NCI-H524 (cell line): ENCODE measurements around the gene GSTK1.

ENCODE experiments used
- DNase-seq, 2 experiments: peaks; one replicate each; lab custom pipeline; 2025; lab: John Stamatoyannopoulos, UW

The GSTK1 gene

GRCh38 chr7:143299346-143299745 lies 36.1 kb downstream of the GSTK1 start:
- no peak for DNase-seq

- peak in 1 of 2 experiments; percentile 19 for DNase-seq
These were observed 36.6 kb downstream of the GSTK1 start for GRCh38 chr7:143299840-143300239.

GRCh38 chr7:143300959-143301935 lies 38.0 kb downstream of the GSTK1 start:
- DNase-seq: no peak

- no peak for DNase-seq
These were observed 40.5 kb downstream of the GSTK1 start for GRCh38 chr7:143303733-143304132.

DNA sequence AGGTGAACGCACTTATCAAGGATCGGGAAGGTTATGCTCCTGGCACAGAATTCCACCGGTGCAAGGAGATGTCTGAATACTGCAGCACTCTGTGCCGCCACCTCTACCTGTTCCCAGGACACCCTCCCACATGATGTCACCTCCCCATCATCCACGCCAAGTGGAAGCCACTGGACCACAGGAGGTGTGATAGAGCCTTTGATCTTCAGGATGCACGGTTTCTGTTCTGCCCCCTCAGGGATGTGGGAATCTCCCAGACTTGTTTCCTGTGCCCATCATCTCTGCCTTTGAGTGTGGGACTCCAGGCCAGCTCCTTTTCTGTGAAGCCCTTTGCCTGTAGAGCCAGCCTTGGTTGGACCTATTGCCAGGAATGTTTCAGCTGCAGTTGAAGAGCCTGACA lies 41.7 kb downstream of the GSTK1 start:
- DNase-seq: no peak

- peak in 1 of 2 experiments; percentile 8 for DNase-seq
These were observed 42.3 kb downstream of the GSTK1 start for GRCh38 chr7:143305423-143306070.

- no peak for DNase-seq
These were observed 45.4 kb downstream of the GSTK1 start for GRCh38 chr7:143308632-143309031.

DNA sequence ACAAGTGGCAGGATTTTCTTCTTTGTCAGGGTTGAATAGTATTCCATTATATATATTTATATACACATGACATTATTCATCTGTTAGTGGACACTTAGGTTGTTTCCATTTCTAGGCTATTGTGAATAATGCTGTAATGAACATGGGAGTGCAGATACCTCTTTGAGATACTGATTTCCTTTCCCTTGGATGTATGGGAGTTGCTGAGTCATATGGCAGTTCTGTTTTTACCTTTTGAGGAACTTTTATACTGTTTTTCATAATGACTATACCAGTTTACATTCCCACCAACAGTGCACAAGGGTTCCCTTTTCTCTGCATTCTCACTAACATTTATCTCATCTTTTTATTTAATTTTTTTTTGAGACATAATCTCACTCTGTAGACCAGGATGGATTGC lies 50.9 kb downstream of the GSTK1 start:
- DNase-seq: no peak

GRCh38 chr7:143315776-143316175 lies 52.5 kb downstream of the GSTK1 start, which contains the start of gene CLCN1:
CLCN1 (plus strand) TSS chr7:143316111; CDS start chr7:143316213, 102 bp downstream.
- no peak for DNase-seq

- no peak for DNase-seq
These were observed 53.3 kb downstream of the GSTK1 start for GRCh38 chr7:143316492-143316891.

GRCh38 chr7:143318661-143319060 lies 55.4 kb downstream of the GSTK1 start:
- DNase-seq: no peak
